NCI-H526 treated with DMSO at 0.1 percent for 48 hours (cell line): Measurements from ENCODE around the gene PTPN7.
A peak's percentile ranks its signal among the peaks of the same experiment; 100 is the strongest.

Experiments used
- DNase-seq: peaks from one replicate; lab custom pipeline; 2025; lab: John Stamatoyannopoulos, UW

The PTPN7 gene

GRCh38 chr1:202106340-202107254 is 53.8 kb downstream of the PTPN7 start:
- DNase-seq, result no peak

- peak; percentile 21 for DNase-seq
Measured at GRCh38 chr1:202105571-202106339, 54.6 kb downstream of the PTPN7 start.

DNA sequence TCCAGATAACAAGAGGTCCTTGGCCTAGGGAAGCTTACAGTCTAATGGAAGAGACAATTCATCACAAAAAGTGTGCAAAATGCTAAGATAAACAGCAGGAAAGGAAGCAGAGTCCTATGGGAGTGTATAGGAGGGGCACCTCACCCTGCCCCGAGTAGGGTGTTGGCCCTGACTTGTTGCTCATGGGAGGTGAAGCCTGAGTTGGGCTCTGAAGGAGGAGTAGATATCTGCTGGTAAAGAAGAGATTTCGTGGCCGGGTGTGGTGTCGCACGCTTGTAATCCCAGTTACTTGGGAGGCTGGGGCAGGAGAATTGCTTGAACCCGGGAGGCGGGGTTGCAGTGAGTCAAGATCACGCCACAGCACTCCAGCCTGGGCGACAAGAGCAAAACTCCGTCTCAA is 56.3 kb downstream of the PTPN7 start:
- no peak for DNase-seq

DNA sequence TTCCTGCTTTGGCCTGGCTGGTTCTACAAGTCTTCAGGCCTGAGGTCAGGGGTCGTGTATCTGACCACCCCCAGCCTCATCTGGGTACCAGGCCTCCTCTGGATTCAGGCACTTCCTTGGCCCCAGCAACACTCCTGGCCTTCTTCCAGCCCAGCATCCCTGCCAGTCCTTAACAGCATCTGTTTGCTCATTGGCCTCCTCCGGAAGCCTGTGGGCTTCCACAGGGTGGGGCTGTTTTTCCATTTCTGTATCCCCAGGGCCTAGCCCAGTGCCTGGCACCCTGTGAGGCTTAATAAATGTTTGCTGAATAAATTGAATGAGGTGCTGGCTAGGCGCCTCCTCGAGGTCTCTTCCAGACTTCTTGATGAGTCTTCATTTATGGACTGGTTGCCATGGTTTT is 59.2 kb downstream of the PTPN7 start:
- DNase-seq, result no peak
